Endothelial cell of umbilical vein (primary cell): ENCODE measurements around the gene ZNF282.

Experiments used
- CTCF ChIP-seq, 2 donors: IDR thresholded peaks; 1 replicate in 1 of 2; 2 replicates in 1 of 2; pipeline ENCODE4 v1.5.1; 2011; ENCODE audit warnings: low read length in 2 of 2, mild to moderate bottlenecking in 2 of 2, moderate library complexity in 2 of 2, control low read depth in 1 of 2, inconsistent platforms in 1 of 2, low read depth in 1 of 2; ENCODE audit not compliant: insufficient read depth in 1 of 2; ENCODE audit errors: extremely low read depth in 1 of 2
- MAX ChIP-seq: IDR thresholded peaks from 2 replicates; pipeline ENCODE4 v1.6.1; 2011; ENCODE audit not compliant: insufficient read depth, insufficient read length
- POLR2A ChIP-seq: IDR thresholded peaks from 2 replicates; pipeline ENCODE4 v1.6.1; 2012; ENCODE audit warnings: low read depth, mild to moderate bottlenecking, control low read depth, low read length
- POLR2AphosphoS5 ChIP-seq: IDR thresholded peaks from 2 replicates; pipeline ENCODE4 v1.6.1; 2012; ENCODE audit warnings: low read depth, mild to moderate bottlenecking, control low read depth, low read length, moderate library complexity; ENCODE audit not compliant: insufficient read depth

- no peak for TF ChIP-seq MAX
- no peak for TF ChIP-seq POLR2A
- TF ChIP-seq POLR2AphosphoS5: no peak
- TF ChIP-seq CTCF (IDR thresholded peaks at IDR 0.05; ENCODE audit: extremely low read depth in 1 of 2, insufficient read depth in 1 of 2, low read depth in 1 of 2, low read length in 2 of 2): no peak
Measured at GRCh38 chr7:149188637-149189259, 6.6 kb upstream of the ZNF282 start.
